Measurements from ENCODE around the gene ASPM.

Gene ASPM

DNA sequence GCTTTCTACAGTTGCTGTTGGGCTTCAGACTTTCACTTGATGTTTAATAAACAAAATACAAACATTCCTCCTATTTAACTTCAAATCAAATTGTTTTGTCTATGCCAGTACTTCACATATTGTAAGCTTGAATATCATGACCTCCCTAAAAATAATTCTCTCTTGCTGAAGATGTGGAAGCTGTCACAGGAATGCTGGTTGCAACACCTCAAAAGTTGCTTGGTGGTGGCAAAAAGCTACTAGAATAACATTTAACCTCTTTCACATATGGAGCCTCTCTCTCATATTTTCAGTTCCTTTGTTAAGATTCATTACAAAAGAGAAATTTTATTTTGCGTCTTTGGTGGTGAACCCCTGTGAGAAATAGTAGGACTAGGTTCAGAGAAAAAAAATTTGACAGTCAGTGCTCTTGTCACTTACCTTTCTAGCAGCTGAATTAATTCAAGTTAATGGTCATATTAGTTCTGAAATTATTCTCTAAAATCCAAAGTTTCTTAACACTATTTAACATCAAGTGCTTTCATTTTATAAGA, 53.9 kb downstream of the ASPM start:
- peaks cover 8% of the 10 kb centered on the region for H3K4me1 ChIP-seq (ENCODE audit: insufficient read depth, poor library complexity, severe bottlenecking)
- no peak for TF ChIP-seq CTCF (IDR thresholded peaks at IDR 0.05; ENCODE audit: poor library complexity, severe bottlenecking)
- ATAC-seq (ENCODE audit: low read depth) (no peak), DNase-seq (ENCODE audit: low spot score) (no peak)
- H3K27ac ChIP-seq (ENCODE audit: poor library complexity, severe bottlenecking): peak overlapping the region; percentile 38
- H3K9me3 ChIP-seq (ENCODE audit: severe bottlenecking): no peaks in the 10 kb centered on the region
- no peaks in the 10 kb centered on the region for H3K27me3 ChIP-seq (ENCODE audit: insufficient read depth, poor library complexity, severe bottlenecking)
- H3K36me3 ChIP-seq (ENCODE audit: low read depth): peaks cover 98% of the 10 kb centered on the region
- no peak overlapping the region for H3K4me3 ChIP-seq (ENCODE audit: severe bottlenecking)

GRCh38 chr1:197083474-197083873, 63.0 kb downstream of the ASPM start:
- Histone ChIP-seq H3K4me1 (ENCODE audit: insufficient read depth, poor library complexity, severe bottlenecking) (no peaks in the 10 kb centered on the region), H3K9me3 (ENCODE audit: severe bottlenecking) (peaks cover 8% of the 10 kb centered on the region), H3K27me3 (ENCODE audit: insufficient read depth, poor library complexity, severe bottlenecking) (no peaks in the 10 kb centered on the region), H3K36me3 (ENCODE audit: low read depth) (peaks cover 65% of the 10 kb centered on the region), H3K27ac (ENCODE audit: poor library complexity, severe bottlenecking) (no peak overlapping the region), H3K4me3 (ENCODE audit: severe bottlenecking) (no peak overlapping the region)
- no peak for ATAC-seq (ENCODE audit: low read depth)
- DNase-seq (ENCODE audit: low spot score): no peak
- TF ChIP-seq CTCF (IDR thresholded peaks at IDR 0.05; ENCODE audit: poor library complexity, severe bottlenecking): no peak

- Histone ChIP-seq H3K27me3 (ENCODE audit: insufficient read depth, poor library complexity, severe bottlenecking) (no peaks in the 10 kb centered on the region), H3K27ac (ENCODE audit: poor library complexity, severe bottlenecking) (no peak overlapping the region), H3K9me3 (ENCODE audit: severe bottlenecking) (peaks cover 8% of the 10 kb centered on the region), H3K4me3 (ENCODE audit: severe bottlenecking) (no peak overlapping the region), H3K36me3 (ENCODE audit: low read depth) (peaks cover 42% of the 10 kb centered on the region), H3K4me1 (ENCODE audit: insufficient read depth, poor library complexity, severe bottlenecking) (no peaks in the 10 kb centered on the region)
- TF ChIP-seq CTCF (IDR thresholded peaks at IDR 0.05; ENCODE audit: poor library complexity, severe bottlenecking): no peak
- DNase-seq (ENCODE audit: low spot score) (no peak), ATAC-seq (ENCODE audit: low read depth) (no peak)
Measured at GRCh38 chr1:197081117-197081753, 65.2 kb downstream of the ASPM start.

DNA sequence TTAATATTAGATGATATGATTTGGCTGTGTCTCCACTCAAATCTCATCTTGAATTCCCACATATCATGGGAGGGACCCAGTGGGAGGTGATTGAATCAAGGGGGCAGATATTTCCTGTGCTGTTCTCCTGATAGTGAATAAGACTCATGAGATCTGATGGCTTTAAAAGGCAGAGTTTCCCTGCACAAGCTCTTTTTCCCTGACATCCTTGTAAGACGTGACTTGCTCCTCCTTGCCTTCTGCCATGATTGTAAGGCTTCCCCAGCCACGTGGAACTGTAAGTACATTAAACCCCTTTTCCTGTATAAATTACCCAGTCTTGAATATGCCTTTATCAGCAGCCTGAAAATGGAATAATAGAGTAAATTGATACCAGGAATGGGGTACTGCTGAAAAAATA, 66.1 kb downstream of the ASPM start:
- peaks cover 33% of the 10 kb centered on the region for H3K36me3 ChIP-seq (ENCODE audit: low read depth)
- DNase-seq (ENCODE audit: low spot score): no peak
- TF ChIP-seq CTCF (IDR thresholded peaks at IDR 0.05; ENCODE audit: poor library complexity, severe bottlenecking): no peak
- H3K9me3 ChIP-seq (ENCODE audit: severe bottlenecking): peaks cover 8% of the 10 kb centered on the region
- no peak overlapping the region for H3K27ac ChIP-seq (ENCODE audit: poor library complexity, severe bottlenecking)
- no peak overlapping the region for H3K4me3 ChIP-seq (ENCODE audit: severe bottlenecking)
- no peak for ATAC-seq (ENCODE audit: low read depth)
- H3K27me3 ChIP-seq (ENCODE audit: insufficient read depth, poor library complexity, severe bottlenecking): no peaks in the 10 kb centered on the region
- no peaks in the 10 kb centered on the region for H3K4me1 ChIP-seq (ENCODE audit: insufficient read depth, poor library complexity, severe bottlenecking)

DNA sequence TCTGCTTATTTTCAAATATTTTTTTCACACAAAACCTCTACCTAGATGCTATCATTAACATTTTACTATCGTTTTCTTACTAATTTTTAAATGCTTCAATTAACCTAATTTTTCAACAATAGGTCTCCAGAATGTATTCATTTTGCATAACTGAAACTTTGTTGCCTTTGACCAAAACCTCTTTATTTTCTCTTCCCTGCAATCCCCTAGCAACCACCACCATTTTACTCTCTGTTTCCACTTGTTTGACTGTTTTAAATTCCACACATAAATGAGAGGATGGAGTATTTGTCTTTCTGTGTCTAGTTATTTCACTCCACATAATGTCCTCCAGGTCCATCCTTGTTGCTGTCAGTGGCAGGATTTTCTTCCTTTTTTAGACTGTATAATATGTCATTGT, 69.9 kb downstream of the ASPM start:
- ATAC-seq (ENCODE audit: low read depth): no peak
- TF ChIP-seq CTCF (IDR thresholded peaks at IDR 0.05; ENCODE audit: poor library complexity, severe bottlenecking): no peak

More for the DNA sequence above, 69.9 kb downstream of the ASPM start:
- Histone ChIP-seq H3K27ac (ENCODE audit: poor library complexity, severe bottlenecking) (no peak overlapping the region), H3K27me3 (ENCODE audit: insufficient read depth, poor library complexity, severe bottlenecking) (no peaks in the 10 kb centered on the region), H3K36me3 (ENCODE audit: low read depth) (no peaks in the 10 kb centered on the region), H3K4me1 (ENCODE audit: insufficient read depth, poor library complexity, severe bottlenecking) (no peaks in the 10 kb centered on the region), H3K9me3 (ENCODE audit: severe bottlenecking) (peaks cover 8% of the 10 kb centered on the region), H3K4me3 (ENCODE audit: severe bottlenecking) (no peak overlapping the region)
- DNase-seq (ENCODE audit: low spot score): no peak
